Vagina (tissue), 2 donors: ENCODE measurements around the gene LHX4. TPM values are rescaled to one million over a fixed set of nuclear protein-coding genes. Genes with fewer than 3 reads are reported as not detected.

Experiments used
- DNase-seq, 2 donors: peaks; one replicate each; pipeline ENCODE4 v3.0.0-alpha.2; 2017; ENCODE audit errors: extremely low spot score in 2 of 2
- H3K27ac ChIP-seq: fragments of 200-600 bp; sonication (generic); one replicate; pipeline ENCODE4 v1.5.1; 2019
- H3K27me3 ChIP-seq: fragments of 200-600 bp; sonication (generic); one replicate; pipeline ENCODE4 v1.5.1; 2019
- H3K36me3 ChIP-seq, 2 donors: fragments of 200-600 bp; sonication (generic); one replicate each; pipeline ENCODE4 v1.5.1; 2017 to 2019
- H3K4me1 ChIP-seq: fragments of 200-600 bp; sonication (generic); one replicate; pipeline ENCODE4 v1.5.1; 2019
- H3K4me3 ChIP-seq, 2 donors: fragments of 200-600 bp; sonication (generic); 1 replicate in 1 of 2; 2 replicates in 1 of 2; pipeline ENCODE4 v1.5.1; 2016 to 2019
- H3K9me3 ChIP-seq: fragments of 200-600 bp; sonication (generic); one replicate; pipeline ENCODE4 v1.5.1; 2019
- CTCF ChIP-seq, 3 experiments: fragments of 450-650 bp in 2 of 3; fragments of 200-600 bp in 1 of 3; sonication (generic) in 1 of 3; IDR thresholded peaks; one replicate each; pipeline ENCODE4 v1.5.1; 2017 to 2019; ENCODE audit warnings: antibody characterized with exemption in 3 of 3, mild to moderate bottlenecking in 2 of 3, moderate library complexity in 2 of 3
- POLR2A ChIP-seq, 2 donors: fragments of 450-650 bp; IDR thresholded peaks; one replicate each; pipeline ENCODE4 v1.6.1; 2017; ENCODE audit warnings: antibody characterized with exemption in 2 of 2, mild to moderate bottlenecking in 2 of 2, moderate library complexity in 2 of 2
- POLR2AphosphoS5 ChIP-seq, 2 donors: sonication (generic); formaldehyde crosslinking; IDR thresholded peaks; one replicate each; pipeline ENCODE4 v1.9.0; 2017; ENCODE audit warnings: antibody characterized with exemption in 2 of 2, mild to moderate bottlenecking in 2 of 2, low read depth in 1 of 2; ENCODE audit not compliant: insufficient read depth in 1 of 2
- intact Hi-C: fragments of 100-400 bp; cut with DNase I; formaldehyde crosslinking; loops from one replicate; pipeline ENCODE4 v1.15.1; 2023
- total RNA-seq: library from RNA; depleted of rRNA; stranded (reverse); fragments of >200 nt; gene quantifications from one replicate; pipeline ENCODE4 v1.2.3, GENCODE V29; 2016

The LHX4 gene
- total RNA-seq, 1 donor from 2014 or later, result 0.98 TPM

- Histone ChIP-seq H3K4me1 (no peaks in the 10 kb centered on the region), H3K27me3 (no peaks in the 10 kb centered on the region), H3K36me3 (no peaks in the 10 kb centered on the region), H3K9me3 (no peaks in the 10 kb centered on the region), H3K4me3 (no peak overlapping the region), H3K27ac (no peak overlapping the region)
- intact Hi-C loops, result no loop called here
- TF ChIP-seq CTCF (IDR thresholded peaks at IDR 0.05) (no peak), POLR2AphosphoS5 (IDR thresholded peaks at IDR 0.05; ENCODE audit: insufficient read depth in 1 of 2, low read depth in 1 of 2) (no peak), POLR2A (IDR thresholded peaks at IDR 0.05) (no peak)
- DNase-seq, result no peak
These were observed 65.9 kb downstream of the LHX4 start for GRCh38 chr1:180295999-180296398.

DNA sequence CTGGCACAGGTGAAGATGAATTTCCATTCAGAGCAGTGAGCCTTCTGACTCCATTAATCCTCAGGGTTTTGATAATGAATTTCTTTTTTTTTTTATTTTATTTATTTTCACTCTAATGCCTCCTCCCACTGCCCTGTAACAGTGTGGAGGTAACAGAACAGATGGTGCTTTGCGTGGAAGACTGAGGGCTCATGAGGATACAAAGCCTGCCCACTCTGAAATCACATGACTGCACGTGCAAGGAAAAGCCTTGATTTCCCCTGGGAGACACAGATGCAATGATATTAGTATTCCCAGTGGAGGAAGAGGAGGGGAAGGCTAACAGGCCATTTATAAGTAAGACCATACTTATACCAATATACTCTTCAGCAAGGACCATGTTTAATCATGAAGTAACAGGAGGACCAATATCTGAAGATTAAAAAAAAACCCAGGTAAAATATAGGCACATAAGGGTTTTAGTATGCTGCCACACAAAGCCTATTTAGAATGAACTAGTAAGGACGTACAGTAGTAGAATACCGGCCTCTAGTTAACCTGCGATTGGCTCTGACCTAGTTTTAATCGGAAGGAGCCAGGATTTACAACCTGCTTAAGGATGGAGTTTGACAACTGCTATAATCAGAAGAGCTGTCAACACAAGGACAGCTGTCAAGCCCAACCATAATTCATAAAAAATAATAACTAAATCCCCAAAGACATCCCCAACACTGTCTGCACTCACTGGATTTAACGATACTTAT is 69.6 kb downstream of the LHX4 start:
- no peak for TF ChIP-seq POLR2AphosphoS5 (IDR thresholded peaks at IDR 0.05; ENCODE audit: insufficient read depth in 1 of 2, low read depth in 1 of 2)
- TF ChIP-seq CTCF (IDR thresholded peaks at IDR 0.05), result no peak
- TF ChIP-seq POLR2A (IDR thresholded peaks at IDR 0.05), result no peak
- H3K36me3 ChIP-seq, result no peaks in the 10 kb centered on the region
- DNase-seq, result no peak
- H3K4me1 ChIP-seq, result no peaks in the 10 kb centered on the region
- intact Hi-C loops, result no loop called here
- H3K27ac ChIP-seq, result no peak overlapping the region
- no peaks in the 10 kb centered on the region for H3K27me3 ChIP-seq
- H3K4me3 ChIP-seq, result no peak overlapping the region
- H3K9me3 ChIP-seq, result no peaks in the 10 kb centered on the region

GRCh38 chr1:180301135-180301742 is 71.2 kb downstream of the LHX4 start:
- no peaks in the 10 kb centered on the region for H3K4me1 ChIP-seq
- no peak for TF ChIP-seq POLR2A (IDR thresholded peaks at IDR 0.05)
- no peak for TF ChIP-seq POLR2AphosphoS5 (IDR thresholded peaks at IDR 0.05; ENCODE audit: insufficient read depth in 1 of 2, low read depth in 1 of 2)
- no peak for TF ChIP-seq CTCF (IDR thresholded peaks at IDR 0.05)
- no peaks in the 10 kb centered on the region for H3K9me3 ChIP-seq
- DNase-seq, result no peak
- H3K36me3 ChIP-seq, result no peaks in the 10 kb centered on the region
- no peak overlapping the region for H3K27ac ChIP-seq
- intact Hi-C loops, result no loop called here
- no peak overlapping the region for H3K4me3 ChIP-seq
- no peaks in the 10 kb centered on the region for H3K27me3 ChIP-seq

GRCh38 chr1:180309338-180309737 is 79.3 kb downstream of the LHX4 start:
- Histone ChIP-seq H3K4me1 (no peaks in the 10 kb centered on the region), H3K4me3 (no peak overlapping the region), H3K36me3 (no peaks in the 10 kb centered on the region), H3K27me3 (no peaks in the 10 kb centered on the region), H3K9me3 (no peaks in the 10 kb centered on the region), H3K27ac (no peak overlapping the region)
- intact Hi-C loops, result no loop called here
- DNase-seq, result no peak
- TF ChIP-seq POLR2AphosphoS5 (IDR thresholded peaks at IDR 0.05; ENCODE audit: insufficient read depth in 1 of 2, low read depth in 1 of 2) (no peak), POLR2A (IDR thresholded peaks at IDR 0.05) (no peak), CTCF (IDR thresholded peaks at IDR 0.05) (no peak)

- Histone ChIP-seq H3K9me3 (no peaks in the 10 kb centered on the region), H3K27me3 (no peaks in the 10 kb centered on the region), H3K4me1 (no peaks in the 10 kb centered on the region), H3K4me3 (no peak overlapping the region), H3K36me3 (no peaks in the 10 kb centered on the region), H3K27ac (no peak overlapping the region)
- intact Hi-C loops, result no loop called here
- DNase-seq, result no peak
- TF ChIP-seq CTCF (IDR thresholded peaks at IDR 0.05), result no peak
- TF ChIP-seq POLR2AphosphoS5 (IDR thresholded peaks at IDR 0.05; ENCODE audit: insufficient read depth in 1 of 2, low read depth in 1 of 2), result no peak
- no peak for TF ChIP-seq POLR2A (IDR thresholded peaks at IDR 0.05)
These were observed 80.0 kb downstream of the LHX4 start for GRCh38 chr1:180310095-180310494.
